HG02642 (cell line): ENCODE data around the gene WFIKKN2.

Source experiments
- ATAC-seq: cut with Tn5 transposase; IDR thresholded peaks from one replicate; pipeline ENCODE4 v1.9.1; 2021; ENCODE audit warnings: mild to moderate bottlenecking; ENCODE audit not compliant: unreplicated experiment, poor library complexity

WFIKKN2 gene

GRCh38 chr17:50832864-50833381 lies 2.5 kb upstream of the WFIKKN2 start:
- ATAC-seq = no peak

GRCh38 chr17:50833510-50834428 lies 1.6 kb upstream of the WFIKKN2 start:
- no peak for ATAC-seq

GRCh38 chr17:50834429-50835300 lies 721 bp upstream of the WFIKKN2 start:
- no peak for ATAC-seq

- no peak for ATAC-seq
Observed at GRCh38 chr17:50836826-50837225, 1.4 kb downstream of the WFIKKN2 start.

- no peak for ATAC-seq
Observed at GRCh38 chr17:50837286-50837979, 2.0 kb downstream of the WFIKKN2 start.

GRCh38 chr17:50837980-50838954 lies 2.9 kb downstream of the WFIKKN2 start:
- no peak for ATAC-seq

GRCh38 chr17:50839591-50840310 lies 4.4 kb downstream of the WFIKKN2 start:
- no peak for ATAC-seq

GRCh38 chr17:50840311-50840851 lies 5.0 kb downstream of the WFIKKN2 start:
- ATAC-seq = no peak

- ATAC-seq = no peak
Observed at GRCh38 chr17:50841277-50841948, 6.0 kb downstream of the WFIKKN2 start.

- ATAC-seq = no peak
Observed at GRCh38 chr17:50841949-50842354, 6.6 kb downstream of the WFIKKN2 start.

- no peak for ATAC-seq
Observed at GRCh38 chr17:50842506-50843149, 7.2 kb downstream of the WFIKKN2 start.

GRCh38 chr17:50843150-50843905 lies 7.9 kb downstream of the WFIKKN2 start:
- ATAC-seq = no peak

- ATAC-seq = no peak
Observed at GRCh38 chr17:50844117-50844700, 8.8 kb downstream of the WFIKKN2 start.

GRCh38 chr17:50845240-50846147 lies 10.1 kb downstream of the WFIKKN2 start:
- ATAC-seq = no peak

GRCh38 chr17:50847566-50847965 lies 12.2 kb downstream of the WFIKKN2 start:
- ATAC-seq = no peak
